Fibroblast of villous mesenchyme (primary cell): ENCODE measurements around the gene FMN1. TPM values are rescaled to one million over a fixed set of nuclear protein-coding genes. Genes with fewer than 3 reads are reported as not detected.

Experiments used
- DNase-seq: peaks from one replicate; pipeline ENCODE4 v3.0.0-alpha.2; 2010; ENCODE audit warnings: low read depth
- H3K4me3 ChIP-seq: 2 replicates; pipeline ENCODE4 v1.5.1; 2011; ENCODE audit warnings: low read depth, mild to moderate bottlenecking, low read length
- CTCF ChIP-seq: IDR thresholded peaks from 2 replicates; pipeline ENCODE4 v1.5.1; 2012; ENCODE audit warnings: low read depth, mild to moderate bottlenecking, low read length; ENCODE audit not compliant: insufficient read depth
- total RNA-seq: library from RNA; depleted of rRNA; stranded (reverse); fragments of >200 nt; gene quantifications from 2 replicates; pipeline ENCODE4 v1.2.3, GENCODE V29; 2012

Gene FMN1
- total RNA-seq, 1 donor: 8.6 TPM

GRCh38 chr15:32843219-32843815 is 351.2 kb downstream of the FMN1 start:
- no peak overlapping the region for H3K4me3 ChIP-seq
- no peak for TF ChIP-seq CTCF

GRCh38 chr15:32842081-32842480 is 352.4 kb downstream of the FMN1 start:
- no peak for DNase-seq
- TF ChIP-seq CTCF: no peak
- H3K4me3 ChIP-seq: no peak overlapping the region

More at GRCh38 chr15:32843219-32843815, 351.2 kb downstream of the FMN1 start:
- no peak for DNase-seq

GRCh38 chr15:32840507-32841245 is 353.8 kb downstream of the FMN1 start:
- no peak for TF ChIP-seq CTCF
- no peak for DNase-seq
- no peak overlapping the region for H3K4me3 ChIP-seq

GRCh38 chr15:32838820-32839219 is 355.7 kb downstream of the FMN1 start:
- no peak for TF ChIP-seq CTCF
- no peak overlapping the region for H3K4me3 ChIP-seq
- DNase-seq: peak; percentile 46

- no peak for DNase-seq
- H3K4me3 ChIP-seq: no peak overlapping the region
- TF ChIP-seq CTCF: no peak
These were observed 356.2 kb downstream of the FMN1 start for GRCh38 chr15:32838338-32838737.

GRCh38 chr15:32837935-32838334 is 356.6 kb downstream of the FMN1 start:
- TF ChIP-seq CTCF: no peak
- no peak for DNase-seq
- no peak overlapping the region for H3K4me3 ChIP-seq
